Ascending aorta (tissue), 2 donors: ENCODE data around the gene MAP1LC3C. TPM values are rescaled to one million over a fixed set of nuclear protein-coding genes. Genes with fewer than 3 reads are reported as not detected.

Source experiments
- DNase-seq, 2 donors: peaks; one replicate each; pipeline ENCODE4 v3.0.0-alpha.2; 2019; ENCODE audit warnings: low spot score in 2 of 2
- H3K27ac ChIP-seq, 2 donors: fragments of 200-600 bp; sonication (generic); one replicate each; pipeline ENCODE4 v1.5.1; 2016 to 2017; ENCODE audit warnings: mild to moderate bottlenecking in 1 of 2
- H3K27me3 ChIP-seq: fragments of 200-600 bp; sonication (generic); one replicate; pipeline ENCODE4 v1.5.1; 2017
- H3K36me3 ChIP-seq, 2 donors: fragments of 200-600 bp; sonication (generic); one replicate each; pipeline ENCODE4 v1.5.1; 2016
- H3K4me1 ChIP-seq, 2 donors: fragments of 200-600 bp; sonication (generic); one replicate each; pipeline ENCODE4 v1.5.1; 2016 to 2017; ENCODE audit warnings: mild to moderate bottlenecking in 1 of 2
- H3K4me3 ChIP-seq, 2 donors: fragments of 200-600 bp; sonication (generic); one replicate each; pipeline ENCODE4 v1.5.1; 2016 to 2017; ENCODE audit warnings: mild to moderate bottlenecking in 1 of 2
- H3K9me3 ChIP-seq, 2 donors: fragments of 200-600 bp; sonication (generic); one replicate each; pipeline ENCODE4 v1.5.1; 2016
- intact Hi-C: fragments of 100-400 bp; cut with DNase I; formaldehyde crosslinking; loops from one replicate; pipeline ENCODE4 v1.15.1; 2023
- total RNA-seq: library from RNA; depleted of rRNA; stranded (reverse); fragments of >200 nt; gene quantifications from one replicate; pipeline ENCODE4 v1.1.0, GENCODE V29; 2016
- TF ChIP-seq, protein P1 (sequence below), 3 experiments: fragments of 200-600 bp in 2 of 3; fragments of 450-650 bp in 1 of 3; sonication (generic) in 2 of 3; IDR thresholded peaks; one replicate each; pipeline ENCODE4 v1.5.1; 2016 to 2019; ENCODE audit warnings: antibody characterized with exemption in 3 of 3, mild to moderate bottlenecking in 1 of 3, moderate library complexity in 1 of 3

MAP1LC3C gene
- total RNA-seq = not detected

DNA sequence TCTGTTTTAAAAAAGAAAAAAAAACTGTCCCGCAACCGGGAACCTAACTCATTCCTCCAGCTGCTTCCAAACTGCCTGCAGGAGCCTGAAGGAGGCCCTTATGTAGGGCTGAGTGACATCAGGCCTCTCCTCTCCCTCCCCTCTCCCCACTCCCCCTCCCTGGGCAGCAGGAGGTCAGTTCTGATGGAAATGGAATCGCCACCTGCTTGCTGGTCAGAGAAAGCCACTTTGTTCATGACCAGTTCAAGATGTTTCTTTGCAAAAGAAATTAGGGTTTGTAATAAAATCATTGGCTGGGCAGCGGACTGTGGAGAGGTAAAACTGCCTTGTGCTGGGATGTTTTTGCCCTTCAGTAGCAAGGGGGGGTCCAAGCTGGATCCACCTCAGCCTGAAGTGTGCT lies at the start of gene MAP1LC3C:
TSS of gene MAP1LC3C (minus strand) at position 73 of the 400 bp plus-strand sequence. CDS start 90 bp downstream, outside the sequence.
- TF ChIP-seq, protein P1, sequence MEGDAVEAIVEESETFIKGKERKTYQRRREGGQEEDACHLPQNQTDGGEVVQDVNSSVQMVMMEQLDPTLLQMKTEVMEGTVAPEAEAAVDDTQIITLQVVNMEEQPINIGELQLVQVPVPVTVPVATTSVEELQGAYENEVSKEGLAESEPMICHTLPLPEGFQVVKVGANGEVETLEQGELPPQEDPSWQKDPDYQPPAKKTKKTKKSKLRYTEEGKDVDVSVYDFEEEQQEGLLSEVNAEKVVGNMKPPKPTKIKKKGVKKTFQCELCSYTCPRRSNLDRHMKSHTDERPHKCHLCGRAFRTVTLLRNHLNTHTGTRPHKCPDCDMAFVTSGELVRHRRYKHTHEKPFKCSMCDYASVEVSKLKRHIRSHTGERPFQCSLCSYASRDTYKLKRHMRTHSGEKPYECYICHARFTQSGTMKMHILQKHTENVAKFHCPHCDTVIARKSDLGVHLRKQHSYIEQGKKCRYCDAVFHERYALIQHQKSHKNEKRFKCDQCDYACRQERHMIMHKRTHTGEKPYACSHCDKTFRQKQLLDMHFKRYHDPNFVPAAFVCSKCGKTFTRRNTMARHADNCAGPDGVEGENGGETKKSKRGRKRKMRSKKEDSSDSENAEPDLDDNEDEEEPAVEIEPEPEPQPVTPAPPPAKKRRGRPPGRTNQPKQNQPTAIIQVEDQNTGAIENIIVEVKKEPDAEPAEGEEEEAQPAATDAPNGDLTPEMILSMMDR (IDR thresholded peaks at IDR 0.05) = no peak
- Histone ChIP-seq H3K4me1 (no peaks in the 10 kb centered on the region), H3K27ac (no peak within 1 kb of the TSS), H3K36me3 (no peaks in the 10 kb centered on the region), H3K27me3 (no peaks in the 10 kb centered on the region), H3K9me3 (no peaks in the 10 kb centered on the region), H3K4me3 (peak within 1 kb of the TSS; percentile 11 to 26)
- intact Hi-C loops = no loop called here
- no peak for DNase-seq

DNA sequence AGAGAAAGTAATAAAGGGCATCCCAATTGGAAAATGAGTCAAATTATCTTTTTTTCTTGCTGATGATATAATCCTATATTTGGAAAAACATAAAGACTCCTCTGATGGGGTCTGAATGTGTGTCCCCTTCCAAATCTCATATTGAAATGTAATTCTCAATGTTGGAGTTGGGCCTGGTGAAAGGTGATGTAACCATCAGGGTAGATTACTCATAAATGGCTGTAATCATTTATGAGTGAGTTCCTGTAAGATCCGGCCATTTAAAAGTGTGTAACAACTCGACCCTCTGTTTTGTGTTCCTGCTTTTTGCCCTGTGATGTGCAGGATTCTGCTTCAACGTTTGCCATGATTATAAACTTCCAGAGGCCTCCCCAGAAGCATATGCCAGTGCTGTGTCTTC lies 44.3 kb upstream of the MAP1LC3C start:
- H3K9me3 ChIP-seq = no peaks in the 10 kb centered on the region
- TF ChIP-seq, protein P1 (IDR thresholded peaks at IDR 0.05) = no peak
- H3K36me3 ChIP-seq = no peaks in the 10 kb centered on the region
- H3K27me3 ChIP-seq = no peaks in the 10 kb centered on the region
- H3K4me1 ChIP-seq = no peaks in the 10 kb centered on the region
- intact Hi-C loops = no loop called here
- no peak for DNase-seq
- H3K4me3 ChIP-seq = no peak overlapping the region
- H3K27ac ChIP-seq = no peak overlapping the region

DNA sequence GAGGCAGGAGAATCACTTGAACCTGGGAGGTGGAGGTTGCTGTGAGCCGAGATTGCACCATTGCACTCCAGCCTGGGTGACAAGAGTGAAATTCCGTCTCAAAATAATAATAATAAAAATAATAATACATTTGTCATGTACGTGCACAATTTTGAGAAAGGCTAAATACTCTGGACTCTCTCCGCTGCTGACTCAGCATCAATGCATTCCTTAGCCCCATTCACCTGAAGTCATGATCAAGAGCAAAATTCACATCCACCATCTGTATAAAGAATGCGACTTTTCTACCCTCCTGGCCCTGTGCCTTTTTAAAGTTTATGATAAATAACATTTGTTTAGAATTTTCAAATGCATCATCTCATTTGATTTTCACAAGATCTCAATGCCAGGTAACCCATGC lies 35.5 kb upstream of the MAP1LC3C start:
- H3K27me3 ChIP-seq = no peaks in the 10 kb centered on the region
- TF ChIP-seq, protein P1 (IDR thresholded peaks at IDR 0.05) = no peak
- DNase-seq = no peak
- no peak overlapping the region for H3K27ac ChIP-seq
- no peaks in the 10 kb centered on the region for H3K9me3 ChIP-seq
- no peaks in the 10 kb centered on the region for H3K36me3 ChIP-seq
- intact Hi-C loops = no loop called here
- no peaks in the 10 kb centered on the region for H3K4me1 ChIP-seq
- no peak overlapping the region for H3K4me3 ChIP-seq

DNA sequence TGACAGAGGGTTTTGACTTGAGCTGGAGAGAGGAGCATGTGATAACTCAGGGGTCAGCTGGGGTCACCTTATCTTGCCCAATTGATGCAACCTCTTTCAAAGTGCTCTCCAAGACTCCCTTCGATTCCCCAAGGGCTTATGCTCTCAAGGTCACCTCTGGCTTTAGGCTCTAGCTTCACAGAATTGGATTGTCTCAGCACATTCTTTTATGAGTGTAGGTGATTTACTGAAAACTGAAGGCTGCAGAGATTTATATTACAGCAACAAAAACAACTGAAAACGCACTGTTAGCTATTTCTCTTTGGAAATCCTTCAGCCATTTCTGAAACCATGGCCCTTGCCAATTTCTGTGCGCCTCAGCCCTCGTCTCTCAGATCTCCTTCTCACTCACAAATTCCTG lies 34.5 kb upstream of the MAP1LC3C start:
- Histone ChIP-seq H3K36me3 (no peaks in the 10 kb centered on the region), H3K4me3 (no peak overlapping the region), H3K27me3 (no peaks in the 10 kb centered on the region), H3K9me3 (no peaks in the 10 kb centered on the region), H3K4me1 (no peaks in the 10 kb centered on the region), H3K27ac (no peak overlapping the region)
- TF ChIP-seq, protein P1 (IDR thresholded peaks at IDR 0.05) = no peak
- intact Hi-C loops = no loop called here
- DNase-seq = no peak

DNA sequence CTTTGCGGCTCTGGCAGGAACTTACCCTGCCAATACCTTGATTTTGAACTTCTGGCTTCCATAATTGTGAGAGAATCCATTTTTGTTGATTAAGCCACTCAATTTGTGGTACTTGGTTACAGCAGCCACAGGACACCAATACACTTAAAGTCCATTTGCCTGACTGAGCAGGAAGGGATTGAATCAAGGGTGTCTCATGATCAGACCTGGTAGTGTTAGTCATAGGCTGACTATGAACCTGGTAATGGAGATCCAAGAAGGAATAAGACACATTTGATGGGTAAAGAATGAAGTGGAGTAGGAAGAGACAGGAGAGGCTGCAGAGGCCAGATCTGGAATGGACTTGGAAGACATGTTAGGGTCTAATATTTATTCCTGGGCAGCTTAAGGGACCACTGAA lies 31.2 kb upstream of the MAP1LC3C start:
- TF ChIP-seq, protein P1 (IDR thresholded peaks at IDR 0.05) = no peak
- H3K9me3 ChIP-seq = no peaks in the 10 kb centered on the region
- DNase-seq = no peak
- H3K27ac ChIP-seq = no peak overlapping the region
- H3K27me3 ChIP-seq = no peaks in the 10 kb centered on the region
- intact Hi-C loops = no loop called here
- H3K4me3 ChIP-seq = no peak overlapping the region
- no peaks in the 10 kb centered on the region for H3K36me3 ChIP-seq
- no peaks in the 10 kb centered on the region for H3K4me1 ChIP-seq

DNA sequence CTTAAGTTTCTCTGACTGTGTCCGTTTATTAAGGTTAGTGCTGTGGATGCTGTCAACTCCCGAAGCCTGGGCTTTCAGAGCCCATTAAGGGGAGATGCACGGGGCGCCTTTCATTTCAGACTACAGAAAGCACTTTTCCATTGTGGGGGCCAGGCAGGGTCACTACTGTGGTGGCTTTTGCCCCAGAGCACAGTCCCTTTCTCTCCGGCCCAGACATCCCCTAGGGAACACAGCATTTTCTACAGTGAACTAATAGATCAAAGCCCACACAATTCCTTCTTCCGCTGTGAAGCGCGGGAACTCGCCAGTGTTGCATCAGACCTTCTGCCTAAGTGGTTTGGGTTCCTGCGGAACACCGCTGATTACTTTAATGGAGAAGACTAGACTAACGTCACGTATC lies 26.8 kb upstream of the MAP1LC3C start:
- no peak for DNase-seq
- H3K4me1 ChIP-seq = no peaks in the 10 kb centered on the region
- no peaks in the 10 kb centered on the region for H3K9me3 ChIP-seq
- no peaks in the 10 kb centered on the region for H3K36me3 ChIP-seq
- H3K27me3 ChIP-seq = no peaks in the 10 kb centered on the region
- TF ChIP-seq, protein P1 (IDR thresholded peaks at IDR 0.05) = no peak
- intact Hi-C loops = no loop called here
- no peak overlapping the region for H3K4me3 ChIP-seq
- no peak overlapping the region for H3K27ac ChIP-seq
